ENCODE measurements around the gene ATP10D. TPM values are rescaled to one million over a fixed set of nuclear protein-coding genes. Genes with fewer than 3 reads are reported as not detected.

Gene ATP10D
- total RNA-seq, 4 donors from 2014 or later, result 28.6 to 41.0 (median 34.6) TPM

- Histone ChIP-seq H3K9me3 (no peaks in the 10 kb centered on the region), H3K4me3 (no peak overlapping the region), H3K27ac (no peak overlapping the region), H3K4me1 (no peaks in the 10 kb centered on the region), H3K27me3 (no peaks in the 10 kb centered on the region), H3K36me3 (no peaks in the 10 kb centered on the region)
- 65% methylated on average over 4 of the region's 4 CpGs for WGBS
- no peak for TF ChIP-seq EP300 (IDR thresholded peaks at IDR 0.05)
- no peak for TF ChIP-seq POLR2AphosphoS5 (IDR thresholded peaks at IDR 0.05)
- TF ChIP-seq POLR2A (IDR thresholded peaks at IDR 0.05), result no peak
- TF ChIP-seq CTCF (IDR thresholded peaks at IDR 0.05), result no peak
- DNase-seq (ENCODE audit: low spot score in 2 of 2), result no peak
Observed at GRCh38 chr4:47612116-47613023, 127.3 kb downstream of the ATP10D start.

GRCh38 chr4:47615385-47615784 lies 130.3 kb downstream of the ATP10D start:
- Histone ChIP-seq H3K36me3 (no peaks in the 10 kb centered on the region), H3K27me3 (no peaks in the 10 kb centered on the region), H3K4me1 (no peaks in the 10 kb centered on the region), H3K4me3 (no peak overlapping the region), H3K27ac (no peak overlapping the region), H3K9me3 (no peaks in the 10 kb centered on the region)
- WGBS, result 58% methylated on average over 4 of the region's 4 CpGs
- no peak for DNase-seq (ENCODE audit: low spot score in 2 of 2)
- TF ChIP-seq CTCF (IDR thresholded peaks at IDR 0.05) (no peak), POLR2A (IDR thresholded peaks at IDR 0.05) (no peak), POLR2AphosphoS5 (IDR thresholded peaks at IDR 0.05) (no peak), EP300 (IDR thresholded peaks at IDR 0.05) (no peak)

GRCh38 chr4:47617607-47618006 lies 132.5 kb downstream of the ATP10D start:
- Histone ChIP-seq H3K27me3 (no peaks in the 10 kb centered on the region), H3K36me3 (no peaks in the 10 kb centered on the region), H3K4me3 (no peak overlapping the region), H3K27ac (no peak overlapping the region), H3K4me1 (no peaks in the 10 kb centered on the region), H3K9me3 (no peaks in the 10 kb centered on the region)
- TF ChIP-seq CTCF (IDR thresholded peaks at IDR 0.05) (no peak), POLR2AphosphoS5 (IDR thresholded peaks at IDR 0.05) (no peak), EP300 (IDR thresholded peaks at IDR 0.05) (no peak), POLR2A (IDR thresholded peaks at IDR 0.05) (no peak)
- DNase-seq (ENCODE audit: low spot score in 2 of 2), result no peak

GRCh38 chr4:47619691-47620090 lies 134.6 kb downstream of the ATP10D start:
- no peak for TF ChIP-seq CTCF (IDR thresholded peaks at IDR 0.05)
- TF ChIP-seq POLR2AphosphoS5 (IDR thresholded peaks at IDR 0.05), result no peak
- no peak for TF ChIP-seq POLR2A (IDR thresholded peaks at IDR 0.05)
- no peak for TF ChIP-seq EP300 (IDR thresholded peaks at IDR 0.05)
- no peaks in the 10 kb centered on the region for H3K27me3 ChIP-seq
- no peak for DNase-seq (ENCODE audit: low spot score in 2 of 2)
- no peak overlapping the region for H3K4me3 ChIP-seq
- no peaks in the 10 kb centered on the region for H3K9me3 ChIP-seq
- 74% methylated on average over 2 of the region's 2 CpGs for whole genome bisulfite sequencing
- H3K36me3 ChIP-seq, result no peaks in the 10 kb centered on the region
- no peak overlapping the region for H3K27ac ChIP-seq
- no peaks in the 10 kb centered on the region for H3K4me1 ChIP-seq

GRCh38 chr4:47621181-47621580 lies 136.1 kb downstream of the ATP10D start:
- Histone ChIP-seq H3K27ac (no peak overlapping the region), H3K36me3 (no peaks in the 10 kb centered on the region), H3K9me3 (no peaks in the 10 kb centered on the region), H3K4me1 (no peaks in the 10 kb centered on the region), H3K27me3 (no peaks in the 10 kb centered on the region), H3K4me3 (no peak overlapping the region)
- 96% methylated on average over 1 of the region's 1 CpG for WGBS
- no peak for DNase-seq (ENCODE audit: low spot score in 2 of 2)
- no peak for TF ChIP-seq EP300 (IDR thresholded peaks at IDR 0.05)
- no peak for TF ChIP-seq CTCF (IDR thresholded peaks at IDR 0.05)
- no peak for TF ChIP-seq POLR2A (IDR thresholded peaks at IDR 0.05)
- no peak for TF ChIP-seq POLR2AphosphoS5 (IDR thresholded peaks at IDR 0.05)
